Lung (tissue), 12 donors: Measurements from ENCODE around the gene CARMIL1. TPM values are rescaled to one million over a fixed set of nuclear protein-coding genes. Genes with fewer than 3 reads are reported as not detected.

Experiments
- ATAC-seq: fragments of 200-7000 bp; cut with Tn5 transposase; one replicate; pipeline ENCODE4 v1.9.1; 2020; ENCODE audit warnings: moderate number of reproducible peaks; ENCODE audit not compliant: insufficient read depth, low FRiP score
- DNase-seq, 3 donors: peaks; one replicate each; pipeline ENCODE4 v3.0.0-alpha.2; 2013 to 2017
- H3K27ac ChIP-seq, 2 donors: one replicate each; pipeline ENCODE4 v1.5.1; 2013; ENCODE audit warnings: mild to moderate bottlenecking in 2 of 2, moderate library complexity in 2 of 2, control low read depth in 1 of 2, inconsistent platforms in 1 of 2, low read depth in 1 of 2, low read length in 1 of 2
- H3K27me3 ChIP-seq, 3 donors: one replicate each; pipeline ENCODE4 v1.5.1; 2013; ENCODE audit warnings: low read length in 2 of 3; ENCODE audit not compliant: control insufficient read depth in 3 of 3, insufficient read depth in 3 of 3
- H3K36me3 ChIP-seq, 4 donors: one replicate each; pipeline ENCODE4 v1.5.1; 2013; ENCODE audit warnings: low read length in 4 of 4, mild to moderate bottlenecking in 1 of 4, moderate library complexity in 1 of 4; ENCODE audit not compliant: control insufficient read depth in 4 of 4, insufficient read depth in 4 of 4
- H3K4me1 ChIP-seq, 5 donors: one replicate each; pipeline ENCODE4 v1.5.1; 2013; ENCODE audit warnings: low read length in 5 of 5, mild to moderate bottlenecking in 2 of 5, moderate library complexity in 1 of 5; ENCODE audit not compliant: control insufficient read depth in 5 of 5, insufficient read depth in 5 of 5
- H3K4me3 ChIP-seq: one replicate; pipeline ENCODE4 v1.5.1; 2013; ENCODE audit warnings: mild to moderate bottlenecking, control low read depth, moderate library complexity
- H3K9ac ChIP-seq, 2 donors: one replicate each; pipeline ENCODE4 v1.5.1; 2013; ENCODE audit warnings: low read length in 2 of 2, control low read depth in 1 of 2; ENCODE audit not compliant: insufficient read depth in 1 of 2
- H3K9me3 ChIP-seq, 4 donors: one replicate each; pipeline ENCODE4 v1.5.1; 2013; ENCODE audit warnings: low read length in 3 of 4, mild to moderate bottlenecking in 1 of 4, moderate library complexity in 1 of 4; ENCODE audit not compliant: control insufficient read depth in 4 of 4, insufficient read depth in 3 of 4
- CTCF ChIP-seq: IDR thresholded peaks from 2 replicates; pipeline ENCODE4 v1.5.1; 2012; ENCODE audit warnings: mild to moderate bottlenecking; ENCODE audit errors: control extremely low read depth, extremely low read depth
- WGBS, 2 donors: extraction: QIAGEN DNeasy Blood & Tissue Kit; methylation state at CpG; one replicate each; pipeline ENCODE4 v1.1.7; 2013; 5-methylcytosine and 5-hydroxymethylcytosine counted together
- polyA plus RNA-seq, 2 donors: library from polyadenylated mRNA; stranded (reverse); fragments of 200-250 nt; gene quantifications; one replicate each; pipeline ENCODE4 v1.2.1, GENCODE V29; 2013
- total RNA-seq, 2 donors: library from RNA; depleted of rRNA in 1 of 2; stranded (reverse); fragments of >200 nt in 1 of 2; gene quantifications; one replicate each; pipeline ENCODE4 v1.2.1, GENCODE V29; 2014 to 2021
- donor health status: control.
- donor health status: control.
- donor health status: Bipolar disorder and iron deficiency.
- donor health status: healthy.
- donor health status: DM: yes; HTN: yes; CAD: no.

The CARMIL1 gene
- total and polyA plus RNA-seq, 4 donors: 8.0 to 38.3 (median 34.9) TPM

- H3K4me1 ChIP-seq: no peaks in the 10 kb centered on the region
- H3K27me3 ChIP-seq: no peaks in the 10 kb centered on the region
- H3K36me3 ChIP-seq: peaks cover 0 to 12% (median 10%) of the 10 kb centered on the region in 4 donors
- H3K9ac ChIP-seq: no peak overlapping the region
- no peaks in the 10 kb centered on the region for H3K9me3 ChIP-seq
- no peak for TF ChIP-seq CTCF
- DNase-seq (no peak), ATAC-seq (no peak)
- H3K4me3 ChIP-seq: no peak overlapping the region
- 93 to 97% methylated on average over 11 of the region's 11 CpGs for WGBS, 2 donors
- no peak overlapping the region for H3K27ac ChIP-seq
These were observed 327.0 kb downstream of the CARMIL1 start for GRCh38 chr6:25606151-25606550.

DNA sequence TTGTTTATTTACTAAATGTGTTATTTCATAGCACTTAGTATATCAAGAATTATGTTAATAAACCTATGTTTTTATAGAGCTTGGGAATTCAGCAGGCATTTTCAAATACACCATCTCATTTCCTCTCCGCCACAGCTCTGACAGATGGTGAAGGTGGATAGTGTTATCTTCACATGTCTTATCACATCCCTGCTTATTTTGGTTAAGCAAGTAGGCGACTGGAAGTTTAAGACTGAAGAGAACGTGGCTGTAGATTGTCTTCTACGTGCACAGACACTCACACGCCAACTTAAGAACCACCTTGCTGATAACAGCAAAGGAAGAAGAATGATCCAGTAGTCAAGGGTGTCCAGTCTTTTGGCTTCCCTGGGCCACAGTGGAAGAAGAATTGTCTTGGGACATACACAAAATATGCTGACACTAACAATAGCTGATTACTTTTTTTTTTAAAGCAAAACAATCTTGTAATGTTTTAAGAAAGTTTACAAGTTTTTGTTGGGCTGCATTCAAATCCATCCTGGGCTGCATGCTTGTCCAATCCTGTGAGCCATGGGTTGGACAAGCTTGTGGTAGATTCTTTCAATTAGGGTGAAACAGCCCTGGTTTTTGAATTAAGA lies 329.5 kb downstream of the CARMIL1 start:
- no peak for DNase-seq
- no peaks in the 10 kb centered on the region for H3K4me1 ChIP-seq

DNA sequence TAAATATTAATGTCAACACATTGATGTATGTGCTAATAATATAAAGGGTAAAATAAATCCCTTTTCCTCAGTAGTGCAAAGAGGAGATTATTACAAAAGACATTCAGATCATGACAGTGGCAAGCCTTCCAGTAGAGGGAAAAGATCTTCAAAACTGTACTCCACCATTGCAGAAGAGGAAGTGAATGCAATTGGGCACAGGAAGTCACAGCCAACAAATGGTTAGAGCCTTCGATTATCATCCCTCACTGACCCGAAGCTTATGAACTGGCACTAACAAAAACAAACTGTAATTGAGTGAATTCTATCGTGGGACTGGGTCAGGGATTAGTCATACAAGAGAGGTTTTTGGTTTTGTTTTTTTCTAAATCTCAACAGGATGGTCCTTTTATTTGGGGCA lies 333.5 kb downstream of the CARMIL1 start:
- ATAC-seq (no peak), DNase-seq (no peak)
- no peaks in the 10 kb centered on the region for H3K9me3 ChIP-seq
- no peak overlapping the region for H3K4me3 ChIP-seq
- no peak overlapping the region for H3K9ac ChIP-seq
- no peak overlapping the region for H3K27ac ChIP-seq
- TF ChIP-seq CTCF: no peak
- H3K36me3 ChIP-seq: peaks cover 0 to 3% (median 0%) of the 10 kb centered on the region in 4 donors
- 47 to 48% methylated on average over 3 of the region's 3 CpGs for WGBS, 2 donors
- no peaks in the 10 kb centered on the region for H3K27me3 ChIP-seq
- H3K4me1 ChIP-seq: no peaks in the 10 kb centered on the region

More for the DNA sequence above, 329.5 kb downstream of the CARMIL1 start:
- Histone ChIP-seq H3K36me3 (peaks cover 0 to 11% (median 9%) of the 10 kb centered on the region in 4 donors), H3K27ac (no peak overlapping the region), H3K9ac (no peak overlapping the region), H3K27me3 (no peaks in the 10 kb centered on the region), H3K4me3 (no peak overlapping the region), H3K9me3 (no peaks in the 10 kb centered on the region)
- 74 to 82% methylated on average over 5 of the region's 5 CpGs for WGBS, 2 donors
- ATAC-seq: no peak
- TF ChIP-seq CTCF: no peak

GRCh38 chr6:25613415-25613814 lies 334.2 kb downstream of the CARMIL1 start:
- Histone ChIP-seq H3K4me3 (no peak overlapping the region), H3K36me3 (peaks cover 0 to 3% (median 0%) of the 10 kb centered on the region in 4 donors), H3K27ac (no peak overlapping the region), H3K9me3 (no peaks in the 10 kb centered on the region), H3K27me3 (no peaks in the 10 kb centered on the region), H3K4me1 (no peaks in the 10 kb centered on the region), H3K9ac (no peak overlapping the region)
- WGBS, 2 donors: 81 to 95% methylated on average over 1 of the region's 1 CpG
- no peak for ATAC-seq
- no peak for DNase-seq
- no peak for TF ChIP-seq CTCF
